Measurements from ENCODE around the gene PRR22.
"Not testable (repeated sequence)": the region's sequence is repeated elsewhere in the genome, so short reads cannot be mapped to it uniquely, and the experiment has no call there.

The PRR22 gene

GRCh38 chr19:5749505-5749904, 35.0 kb downstream of the PRR22 start:
- TF ChIP-seq, protein P1, sequence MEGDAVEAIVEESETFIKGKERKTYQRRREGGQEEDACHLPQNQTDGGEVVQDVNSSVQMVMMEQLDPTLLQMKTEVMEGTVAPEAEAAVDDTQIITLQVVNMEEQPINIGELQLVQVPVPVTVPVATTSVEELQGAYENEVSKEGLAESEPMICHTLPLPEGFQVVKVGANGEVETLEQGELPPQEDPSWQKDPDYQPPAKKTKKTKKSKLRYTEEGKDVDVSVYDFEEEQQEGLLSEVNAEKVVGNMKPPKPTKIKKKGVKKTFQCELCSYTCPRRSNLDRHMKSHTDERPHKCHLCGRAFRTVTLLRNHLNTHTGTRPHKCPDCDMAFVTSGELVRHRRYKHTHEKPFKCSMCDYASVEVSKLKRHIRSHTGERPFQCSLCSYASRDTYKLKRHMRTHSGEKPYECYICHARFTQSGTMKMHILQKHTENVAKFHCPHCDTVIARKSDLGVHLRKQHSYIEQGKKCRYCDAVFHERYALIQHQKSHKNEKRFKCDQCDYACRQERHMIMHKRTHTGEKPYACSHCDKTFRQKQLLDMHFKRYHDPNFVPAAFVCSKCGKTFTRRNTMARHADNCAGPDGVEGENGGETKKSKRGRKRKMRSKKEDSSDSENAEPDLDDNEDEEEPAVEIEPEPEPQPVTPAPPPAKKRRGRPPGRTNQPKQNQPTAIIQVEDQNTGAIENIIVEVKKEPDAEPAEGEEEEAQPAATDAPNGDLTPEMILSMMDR (conservative IDR thresholded peaks at IDR 0.05; ENCODE audit: low read depth, low read length): no peak
- no peak for DNase-seq (ENCODE audit: low read depth)
- H3K4me3 ChIP-seq (ENCODE audit: low read depth, low read length): no peak overlapping the region

DNA sequence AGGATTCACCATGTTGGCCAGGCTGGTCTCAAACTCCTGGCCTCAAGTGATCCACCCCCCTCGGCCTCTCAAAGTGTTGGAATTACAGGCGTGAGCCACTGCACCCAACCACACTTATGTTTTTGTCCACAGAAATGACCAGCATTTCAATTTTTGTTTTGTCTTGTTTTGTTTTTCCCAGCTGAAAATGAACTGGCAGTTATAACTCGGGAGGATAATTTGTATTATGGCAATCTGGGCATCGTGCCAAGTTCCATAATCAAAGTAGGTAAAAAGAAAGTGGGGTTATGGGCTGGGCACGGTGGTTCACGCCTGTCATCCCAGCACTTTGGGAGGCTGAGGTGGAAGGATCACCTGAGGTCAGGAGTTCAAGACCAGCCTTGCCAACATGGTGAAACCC, 35.6 kb downstream of the PRR22 start:
- not testable (repeated sequence) for H3K4me3 ChIP-seq (ENCODE audit: low read depth, low read length); DNase-seq (ENCODE audit: low read depth)

DNA sequence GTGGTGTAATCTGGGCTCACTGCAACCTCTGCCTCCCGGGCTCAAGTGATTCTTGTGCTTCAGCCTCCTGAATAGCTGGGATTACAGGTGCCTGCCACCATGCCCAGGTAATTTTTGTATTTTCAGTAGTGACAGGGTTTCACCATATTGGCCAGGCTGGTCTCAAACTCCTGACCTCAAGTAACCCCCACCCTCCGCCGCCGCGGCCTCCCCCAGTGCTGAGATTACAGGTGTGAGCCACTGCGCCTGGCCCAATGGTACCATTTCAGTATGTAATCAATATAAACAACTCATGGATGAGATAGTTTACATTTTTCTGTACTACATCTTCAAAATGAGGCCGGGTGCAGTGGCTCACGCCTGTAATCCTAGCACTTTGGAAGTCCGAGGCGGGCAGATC, 39.5 kb downstream of the PRR22 start:
- not testable (repeated sequence) for H3K4me3 ChIP-seq (ENCODE audit: low read depth, low read length); DNase-seq (ENCODE audit: low read depth)

GRCh38 chr19:5743630-5744029, 40.9 kb downstream of the PRR22 start:
- no peak overlapping the region for H3K4me3 ChIP-seq (ENCODE audit: low read depth, low read length)
- peak; percentile 6 for DNase-seq (ENCODE audit: low read depth)
- TF ChIP-seq, protein P1 (conservative IDR thresholded peaks at IDR 0.05; ENCODE audit: low read depth, low read length): no peak

GRCh38 chr19:5742051-5742450, 42.5 kb downstream of the PRR22 start:
- H3K4me3 ChIP-seq (ENCODE audit: low read depth, low read length): no peak overlapping the region
- TF ChIP-seq, protein P1 (conservative IDR thresholded peaks at IDR 0.05; ENCODE audit: low read depth, low read length): no peak
- DNase-seq (ENCODE audit: low read depth): no peak

DNA sequence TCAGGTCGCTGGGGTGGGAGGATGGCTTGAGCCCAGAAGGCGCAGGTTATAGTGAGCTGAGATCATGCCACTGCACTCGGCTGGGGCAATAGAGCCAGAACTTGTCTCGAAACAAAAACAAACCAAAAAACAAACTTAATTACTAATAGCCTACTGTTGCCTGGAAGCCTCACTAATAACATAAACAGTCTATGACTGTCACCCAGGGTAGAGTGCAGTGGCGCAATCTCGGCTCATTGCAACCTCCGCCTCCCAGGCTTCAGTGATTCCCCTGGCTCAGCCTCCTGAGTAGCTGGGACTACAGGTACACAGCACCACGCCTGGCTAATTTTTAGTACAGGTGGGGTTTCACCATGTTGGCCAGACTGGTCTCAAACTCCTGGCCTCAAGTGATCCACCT, 46.1 kb downstream of the PRR22 start:
- H3K4me3 ChIP-seq (ENCODE audit: low read depth, low read length): no peak overlapping the region
- DNase-seq (ENCODE audit: low read depth): peak; percentile 5
- TF ChIP-seq, protein P1 (conservative IDR thresholded peaks at IDR 0.05; ENCODE audit: low read depth, low read length): no peak

DNA sequence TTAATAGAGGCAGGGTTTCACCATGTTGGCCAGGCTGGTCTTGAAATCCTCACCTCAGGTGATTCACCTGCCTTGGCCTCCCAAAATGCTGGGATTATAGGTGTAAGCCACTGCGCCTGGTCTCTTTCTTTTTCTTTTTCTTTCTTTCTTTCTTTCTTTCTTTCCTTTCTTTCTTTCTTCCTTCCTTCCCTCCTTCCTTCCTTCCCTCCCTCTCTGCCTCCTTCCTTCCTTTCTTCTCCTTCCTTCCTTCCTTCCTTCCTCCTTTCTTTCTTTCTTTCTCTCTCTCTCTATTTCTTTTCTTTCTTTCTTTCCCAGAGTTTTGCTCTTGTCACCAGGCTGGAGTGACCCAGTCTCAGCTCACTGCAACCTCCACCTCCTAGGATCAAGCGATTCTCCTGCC, 51.4 kb downstream of the PRR22 start:
- H3K4me3 ChIP-seq (ENCODE audit: low read depth, low read length); DNase-seq (ENCODE audit: low read depth): not testable (repeated sequence)
